GM23338 (cell line): Measurements from ENCODE around the gene SLC4A3.

Experiments
- EZH2 ChIP-seq: fragments of 200-600 bp; sonication (generic); IDR thresholded peaks from one replicate; pipeline ENCODE4 v1.8.0; 2017; ENCODE audit warnings: antibody characterized with exemption, mild to moderate bottlenecking, low read depth; ENCODE audit not compliant: unreplicated experiment
- JUNB ChIP-seq: IDR thresholded peaks from one replicate; pipeline ENCODE4 v1.6.1; 2016; ENCODE audit warnings: antibody characterized with exemption; ENCODE audit not compliant: unreplicated experiment
- TF ChIP-seq, protein P1 (sequence below), 2 experiments: fragments of 200-600 bp in 1 of 2; sonication (generic) in 1 of 2; conservative IDR thresholded peaks; 2 replicates each; pipeline versions ENCODE4 v1.5.1 to v1.6.1; 2016 to 2017; ENCODE audit warnings: antibody characterized with exemption in 2 of 2, low read depth in 2 of 2, mild to moderate bottlenecking in 2 of 2, moderate library complexity in 1 of 2

DNA sequence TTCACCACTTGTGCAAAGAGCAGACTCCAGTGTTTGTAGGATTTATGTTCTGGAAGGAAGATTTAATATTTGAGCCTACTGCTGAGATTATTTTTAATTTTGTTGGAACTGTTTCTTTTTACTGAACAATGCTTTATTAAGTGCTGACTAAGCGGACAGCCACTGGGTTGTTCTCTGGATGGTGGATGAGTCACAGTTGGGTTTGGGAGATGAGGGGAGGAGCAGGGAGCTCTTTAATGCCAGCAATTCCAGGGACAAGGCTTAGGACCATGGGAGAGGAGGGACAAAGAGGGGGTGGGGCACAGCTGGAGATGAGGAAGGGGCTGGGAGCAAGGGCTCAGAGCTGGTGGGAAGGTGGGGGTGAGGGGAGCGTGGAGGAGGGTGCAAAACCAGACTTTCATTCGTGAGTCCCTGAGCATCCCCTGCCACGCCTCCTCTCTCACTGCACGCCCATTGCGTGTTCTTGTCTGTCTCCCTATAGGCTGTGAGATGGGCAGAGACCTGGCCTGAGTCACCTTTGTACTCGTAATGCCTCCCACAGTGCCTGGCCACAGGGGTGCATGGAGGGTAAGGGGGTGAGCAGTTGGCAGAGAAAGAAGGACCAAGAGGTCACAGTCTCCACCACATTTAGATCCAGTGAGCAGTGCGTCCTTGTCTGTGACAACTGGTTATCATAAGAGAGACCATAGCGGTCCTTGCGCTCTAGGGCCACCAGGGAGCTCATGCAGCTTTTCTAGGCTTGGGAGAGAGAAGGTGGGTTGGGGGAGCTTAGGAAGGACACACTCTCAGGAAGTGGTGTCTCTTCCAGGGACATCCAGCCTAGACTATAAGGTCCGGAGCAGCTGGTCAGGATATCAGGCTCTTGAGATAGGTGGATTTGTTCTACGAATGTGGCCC, 18.4 kb downstream of the SLC4A3 start:
- TF ChIP-seq, protein P1, sequence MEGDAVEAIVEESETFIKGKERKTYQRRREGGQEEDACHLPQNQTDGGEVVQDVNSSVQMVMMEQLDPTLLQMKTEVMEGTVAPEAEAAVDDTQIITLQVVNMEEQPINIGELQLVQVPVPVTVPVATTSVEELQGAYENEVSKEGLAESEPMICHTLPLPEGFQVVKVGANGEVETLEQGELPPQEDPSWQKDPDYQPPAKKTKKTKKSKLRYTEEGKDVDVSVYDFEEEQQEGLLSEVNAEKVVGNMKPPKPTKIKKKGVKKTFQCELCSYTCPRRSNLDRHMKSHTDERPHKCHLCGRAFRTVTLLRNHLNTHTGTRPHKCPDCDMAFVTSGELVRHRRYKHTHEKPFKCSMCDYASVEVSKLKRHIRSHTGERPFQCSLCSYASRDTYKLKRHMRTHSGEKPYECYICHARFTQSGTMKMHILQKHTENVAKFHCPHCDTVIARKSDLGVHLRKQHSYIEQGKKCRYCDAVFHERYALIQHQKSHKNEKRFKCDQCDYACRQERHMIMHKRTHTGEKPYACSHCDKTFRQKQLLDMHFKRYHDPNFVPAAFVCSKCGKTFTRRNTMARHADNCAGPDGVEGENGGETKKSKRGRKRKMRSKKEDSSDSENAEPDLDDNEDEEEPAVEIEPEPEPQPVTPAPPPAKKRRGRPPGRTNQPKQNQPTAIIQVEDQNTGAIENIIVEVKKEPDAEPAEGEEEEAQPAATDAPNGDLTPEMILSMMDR (conservative IDR thresholded peaks at IDR 0.05; ENCODE audit: low read depth in 2 of 2): peak; percentile 9 to 10; a peak in 1 of 4 replicates
- no peak for TF ChIP-seq JUNB
- TF ChIP-seq EZH2: no peak
